Lower lobe of right lung (tissue), 2 donors: ENCODE data around the gene LY6G6D. TPM values are rescaled to one million over a fixed set of nuclear protein-coding genes. Genes with fewer than 3 reads are reported as not detected.
A peak's percentile ranks its signal among the peaks of the same experiment; 100 is the strongest.

ENCODE experiments used
- ATAC-seq, 2 donors: fragments of 200-7000 bp; cut with Tn5 transposase; one replicate each; pipeline ENCODE4 v1.9.1; 2020 to 2022; ENCODE audit warnings: mild to moderate bottlenecking in 2 of 2, moderate library complexity in 2 of 2
- DNase-seq: peaks from one replicate; pipeline ENCODE4 v3.0.0-alpha.2; 2020
- H3K27ac ChIP-seq: fragments of 200-600 bp; one replicate; pipeline ENCODE4 v1.8.0; 2022
- H3K27me3 ChIP-seq: fragments of 200-600 bp; one replicate; pipeline ENCODE4 v1.8.0; 2022; ENCODE audit warnings: low read depth
- H3K36me3 ChIP-seq: fragments of 200-600 bp; one replicate; pipeline ENCODE4 v1.8.0; 2022; ENCODE audit warnings: mild to moderate bottlenecking
- H3K4me1 ChIP-seq: fragments of 200-600 bp; one replicate; pipeline ENCODE4 v1.8.0; 2022
- H3K4me3 ChIP-seq: fragments of 200-600 bp; one replicate; pipeline ENCODE4 v1.8.0; 2022; ENCODE audit warnings: mild to moderate bottlenecking
- H3K9me3 ChIP-seq: fragments of 200-600 bp; one replicate; pipeline ENCODE4 v1.8.0; 2022
- intact Hi-C: fragments of 100-400 bp; cut with DNase I; formaldehyde crosslinking; loops from one replicate; pipeline ENCODE4 v1.11.0; 2022
- total RNA-seq: library from RNA; stranded (reverse); fragmentation: NEBNext Ultra II Directional; extraction: Animal tissue kit (Norgen Biotek cat#: 25700); gene quantifications from one replicate; pipeline ENCODE4 v1.2.1, GENCODE V29; 2021
- TF ChIP-seq, protein P1 (sequence below): fragments of 200-600 bp; IDR thresholded peaks from one replicate; pipeline ENCODE4 v1.8.0; 2022; ENCODE audit warnings: antibody characterized with exemption, mild to moderate bottlenecking
- donor health status: DM: no; HTN: yes; CAD: no; lungs with severe emphysema.

LY6G6D gene
- total RNA-seq, 1 donor from 2014 or later = not detected

DNA sequence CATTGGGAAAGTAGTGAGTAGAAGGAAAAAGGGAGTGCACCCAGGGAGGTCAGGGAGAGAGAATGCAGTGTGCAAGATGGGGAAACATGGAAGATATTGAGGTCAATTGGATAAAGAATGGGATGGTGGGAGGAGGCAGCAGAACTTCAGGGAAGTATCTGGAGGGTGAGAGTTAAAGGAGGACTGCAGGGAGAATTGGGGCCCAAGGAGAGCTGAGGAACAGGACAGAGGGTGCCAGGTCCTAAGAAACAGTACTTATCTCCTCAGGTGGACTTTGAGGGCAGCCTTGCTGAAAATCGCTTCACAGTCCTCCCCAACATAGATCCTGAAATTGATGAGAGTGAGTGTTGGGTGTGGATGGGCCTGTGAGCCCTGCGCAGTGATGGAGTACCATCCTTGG, 43.1 kb downstream of the LY6G6D start:
- DNase-seq (no peak), ATAC-seq (no peak)
- Histone ChIP-seq H3K27me3 (no peaks in the 10 kb centered on the region), H3K36me3 (no peaks in the 10 kb centered on the region), H3K4me3 (no peak overlapping the region), H3K27ac (no peak overlapping the region), H3K9me3 (no peaks in the 10 kb centered on the region), H3K4me1 (no peaks in the 10 kb centered on the region)
- TF ChIP-seq, protein P1, sequence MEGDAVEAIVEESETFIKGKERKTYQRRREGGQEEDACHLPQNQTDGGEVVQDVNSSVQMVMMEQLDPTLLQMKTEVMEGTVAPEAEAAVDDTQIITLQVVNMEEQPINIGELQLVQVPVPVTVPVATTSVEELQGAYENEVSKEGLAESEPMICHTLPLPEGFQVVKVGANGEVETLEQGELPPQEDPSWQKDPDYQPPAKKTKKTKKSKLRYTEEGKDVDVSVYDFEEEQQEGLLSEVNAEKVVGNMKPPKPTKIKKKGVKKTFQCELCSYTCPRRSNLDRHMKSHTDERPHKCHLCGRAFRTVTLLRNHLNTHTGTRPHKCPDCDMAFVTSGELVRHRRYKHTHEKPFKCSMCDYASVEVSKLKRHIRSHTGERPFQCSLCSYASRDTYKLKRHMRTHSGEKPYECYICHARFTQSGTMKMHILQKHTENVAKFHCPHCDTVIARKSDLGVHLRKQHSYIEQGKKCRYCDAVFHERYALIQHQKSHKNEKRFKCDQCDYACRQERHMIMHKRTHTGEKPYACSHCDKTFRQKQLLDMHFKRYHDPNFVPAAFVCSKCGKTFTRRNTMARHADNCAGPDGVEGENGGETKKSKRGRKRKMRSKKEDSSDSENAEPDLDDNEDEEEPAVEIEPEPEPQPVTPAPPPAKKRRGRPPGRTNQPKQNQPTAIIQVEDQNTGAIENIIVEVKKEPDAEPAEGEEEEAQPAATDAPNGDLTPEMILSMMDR = no peak
- intact Hi-C loops = no loop called here

DNA sequence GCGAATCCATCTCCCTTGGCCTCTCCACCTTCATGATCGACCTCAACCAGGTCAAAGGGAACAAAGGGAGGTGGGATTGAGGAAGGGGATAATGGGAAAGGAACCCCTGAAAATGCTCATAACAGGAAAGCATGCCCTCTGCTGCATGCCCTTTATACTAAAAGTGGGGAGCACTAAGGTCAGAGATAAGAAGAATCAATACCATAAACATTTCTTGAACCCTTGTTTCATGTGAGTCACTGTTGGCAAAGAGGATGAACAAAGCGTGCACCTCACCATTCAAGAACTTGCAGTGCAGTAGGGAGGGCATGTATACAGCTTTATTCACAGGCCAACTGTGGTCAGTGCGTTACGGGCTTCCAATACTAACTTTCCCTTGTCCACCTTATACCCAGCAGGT, 45.6 kb downstream of the LY6G6D start:
- DNase-seq = no peak
- no peaks in the 10 kb centered on the region for H3K9me3 ChIP-seq
- intact Hi-C loops = no loop called here
- H3K27me3 ChIP-seq = no peaks in the 10 kb centered on the region
- H3K36me3 ChIP-seq = no peaks in the 10 kb centered on the region
- ATAC-seq = no peak
- H3K4me1 ChIP-seq = no peaks in the 10 kb centered on the region
- no peak overlapping the region for H3K4me3 ChIP-seq
- TF ChIP-seq, protein P1 = no peak
- no peak overlapping the region for H3K27ac ChIP-seq

DNA sequence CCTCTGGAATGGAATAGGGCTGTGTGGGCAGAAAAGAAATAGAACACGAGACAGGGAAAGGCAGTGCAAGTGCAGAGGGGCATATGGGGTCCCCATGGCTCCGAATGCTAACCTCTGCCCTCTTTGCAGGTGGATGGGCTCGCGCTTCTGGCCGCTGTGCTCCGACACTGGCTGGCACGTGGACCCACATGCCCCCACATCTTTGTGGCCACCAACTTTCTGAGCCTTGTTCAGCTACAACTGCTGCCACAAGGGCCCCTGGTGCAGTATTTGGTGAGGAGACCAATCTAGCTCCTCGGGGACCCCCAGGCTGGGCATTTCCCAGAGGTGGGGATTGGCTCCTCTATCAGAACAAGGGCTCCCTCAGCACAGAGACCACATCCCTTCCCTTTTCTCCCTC, 46.2 kb downstream of the LY6G6D start:
- Histone ChIP-seq H3K9me3 (no peaks in the 10 kb centered on the region), H3K36me3 (no peaks in the 10 kb centered on the region), H3K4me1 (peaks cover 5% of the 10 kb centered on the region), H3K27me3 (no peaks in the 10 kb centered on the region), H3K4me3 (no peak overlapping the region), H3K27ac (no peak overlapping the region)
- intact Hi-C loops = no loop called here
- no peak for DNase-seq
- no peak for ATAC-seq
- TF ChIP-seq, protein P1 = no peak

DNA sequence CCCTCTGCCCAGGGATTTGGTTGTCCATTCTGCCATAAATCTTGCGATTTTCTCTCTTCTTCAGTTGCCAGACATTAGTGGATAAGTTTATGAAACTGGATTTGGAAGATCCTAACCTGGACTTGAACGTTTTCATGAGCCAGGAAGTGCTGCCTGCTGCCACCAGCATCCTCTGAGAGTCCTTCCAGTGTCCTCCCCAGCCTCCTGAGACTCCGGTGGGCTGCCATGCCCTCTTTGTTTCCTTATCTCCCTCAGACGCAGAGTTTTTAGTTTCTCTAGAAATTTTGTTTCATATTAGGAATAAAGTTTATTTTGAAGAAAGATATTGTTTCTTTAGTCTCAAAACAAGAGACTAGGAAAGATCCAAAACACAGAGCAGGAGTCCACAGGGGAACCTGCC, 47.2 kb downstream of the LY6G6D start, which contains the start of gene SAPCD1:
Gene SAPCD1 (plus strand): TSS at position 301 of the 400 bp plus-strand sequence. CDS start 399 bp downstream, outside the sequence.
- TF ChIP-seq, protein P1 = no peak
- Histone ChIP-seq H3K4me3 (no peak within 1 kb of the TSS), H3K4me1 (peaks cover 5% of the 10 kb centered on the region), H3K36me3 (no peaks in the 10 kb centered on the region), H3K27me3 (no peaks in the 10 kb centered on the region), H3K9me3 (no peaks in the 10 kb centered on the region), H3K27ac (peak within 1 kb of the TSS; percentile 33)
- DNase-seq (no peak), ATAC-seq (no peak)
- intact Hi-C loops = no loop called here

DNA sequence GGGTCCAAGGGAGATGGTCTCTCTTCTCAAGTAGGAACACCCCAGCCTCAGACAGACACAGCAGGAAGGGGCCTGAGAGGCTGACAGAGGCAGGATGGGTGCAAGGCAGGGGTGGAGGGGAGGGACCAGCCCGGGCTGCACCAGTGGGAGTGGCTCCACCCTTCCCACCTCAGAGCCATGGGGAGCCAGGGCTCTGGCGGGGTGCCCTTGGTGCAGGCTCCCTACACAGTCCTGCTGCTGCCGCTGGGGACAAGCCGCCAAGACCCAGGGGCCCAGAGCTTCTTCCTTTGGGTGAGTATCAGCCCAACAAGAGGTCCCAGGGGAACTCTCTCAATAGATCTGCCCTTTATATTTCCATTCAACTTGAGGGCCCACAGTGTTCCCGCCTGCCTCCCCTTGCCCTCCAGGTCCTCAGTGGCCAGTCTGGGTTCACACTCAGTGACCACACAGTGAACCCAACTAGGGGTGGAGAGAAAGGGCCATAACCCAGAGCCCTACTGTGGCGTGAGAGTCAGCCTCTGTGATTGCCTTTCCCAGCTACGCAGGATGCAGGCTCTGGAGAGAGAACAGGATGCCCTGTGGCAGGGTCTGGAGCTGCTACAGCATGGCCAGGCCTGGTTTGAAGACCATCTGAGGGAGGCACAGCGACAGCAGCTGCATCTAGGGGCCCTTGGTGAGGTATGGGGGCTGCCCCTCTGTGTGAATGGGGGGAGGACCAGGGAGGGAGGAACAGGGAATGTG, 47.9 kb downstream of the LY6G6D start:
- Histone ChIP-seq H3K36me3 (no peaks in the 10 kb centered on the region), H3K27me3 (no peaks in the 10 kb centered on the region), H3K27ac (peak overlapping the region; percentile 33), H3K4me3 (no peak overlapping the region), H3K4me1 (peaks cover 5% of the 10 kb centered on the region), H3K9me3 (no peaks in the 10 kb centered on the region)
- TF ChIP-seq, protein P1 = no peak
- intact Hi-C loops = no loop called here
- DNase-seq (no peak), ATAC-seq (no peak)
